ENCODE measurements around the gene PCDHB1. TPM values are rescaled to one million over a fixed set of nuclear protein-coding genes. Genes with fewer than 3 reads are reported as not detected.

The PCDHB1 gene
- total and polyA plus RNA-seq, 2 of the 8 experiments (the other 6 are each of a cell fraction or from before 2014, with no cell fraction given) = 0.03 to 0.04 TPM

- TF ChIP-seq FOSL1 (IDR thresholded peaks at IDR 0.05; ENCODE audit: insufficient read depth, low read depth, low read length) (no peak), KDM5A (IDR thresholded peaks at IDR 0.05; ENCODE audit: low read length) (no peak), KDM4A (IDR thresholded peaks at IDR 0.05; ENCODE audit: low read depth, low read length, severe bottlenecking) (no peak), CREB1 (IDR thresholded peaks at IDR 0.05) (peak; percentile 20; the same call in 1 of the 2 replicates), SAP30 (IDR thresholded peaks at IDR 0.05; ENCODE audit: insufficient read depth, insufficient replicate concordance, low read length) (no peak), EZH2 (IDR thresholded peaks at IDR 0.05; ENCODE audit: low read depth, low read length, severe bottlenecking) (no peak), CEBPB (IDR thresholded peaks at IDR 0.05; ENCODE audit: low read depth, low read length) (0 out of 2 replicates have a peak, but pooled peaks have one; percentile 2), KDM1A (IDR thresholded peaks at IDR 0.05; ENCODE audit: borderline replicate concordance, low read length) (no peak), POLR2AphosphoS5 (IDR thresholded peaks at IDR 0.05; ENCODE audit: low read depth, low read length) (no peak), RXRA (IDR thresholded peaks at IDR 0.05; ENCODE audit: insufficient read depth, low read depth, low read length) (0 out of 2 replicates have a peak, but pooled peaks have one; percentile 3), NANOG (IDR thresholded peaks at IDR 0.05; ENCODE audit: insufficient read depth, low read depth, low read length, poor library complexity, severe bottlenecking) (peak; percentile 98), SIN3A (conservative IDR thresholded peaks at IDR 0.05 in 1 of 2, IDR thresholded peaks at IDR 0.05 in 1 of 2; ENCODE audit: low read depth in 1 of 2, low read length in 2 of 2) (peak in 1 of 2 experiments; percentile 62; a peak in 1 of 4 replicates), TCF12 (IDR thresholded peaks at IDR 0.05; ENCODE audit: low read depth, low read length) (peak; percentile 79; the same call in 1 of the 2 replicates), CBX8 (IDR thresholded peaks at IDR 0.05; ENCODE audit: borderline replicate concordance, low read depth, low read length) (no peak), USF2 (IDR thresholded peaks at IDR 0.05; ENCODE audit: low read length) (peak; percentile 62; the same call in 1 of the 2 replicates), BCL11A (IDR thresholded peaks at IDR 0.05; ENCODE audit: low read depth in 2 of 2, low read length in 2 of 2) (peak; percentile 60 to 90), JUND (IDR thresholded peaks at IDR 0.05; ENCODE audit: low read length) (no peak), EP300 (IDR thresholded peaks at IDR 0.05; ENCODE audit: borderline replicate concordance in 1 of 2, low read depth in 2 of 2, low read length in 2 of 2) (peak in 1 of 2 experiments; percentile 96; a peak in 1 of 3 replicates)
- TF ChIP-seq, protein P1, sequence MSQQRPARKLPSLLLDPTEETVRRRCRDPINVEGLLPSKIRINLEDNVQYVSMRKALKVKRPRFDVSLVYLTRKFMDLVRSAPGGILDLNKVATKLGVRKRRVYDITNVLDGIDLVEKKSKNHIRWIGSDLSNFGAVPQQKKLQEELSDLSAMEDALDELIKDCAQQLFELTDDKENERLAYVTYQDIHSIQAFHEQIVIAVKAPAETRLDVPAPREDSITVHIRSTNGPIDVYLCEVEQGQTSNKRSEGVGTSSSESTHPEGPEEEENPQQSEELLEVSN (IDR thresholded peaks at IDR 0.05) = no peak
Measured at GRCh38 chr5:141001844-141002604, 49.1 kb upstream of the PCDHB1 start (continued).

All from H1 (cell line).